ENCODE data around the gene ZP2.

Gene ZP2

GRCh38 chr16:21179983-21180365 lies 31.4 kb downstream of the ZP2 start:
- Histone ChIP-seq H4K91ac (ENCODE audit: low read length) (no peak overlapping the region), H3K9ac (ENCODE audit: low read length) (no peak overlapping the region), H3K4me2 (ENCODE audit: low read length, poor library complexity, severe bottlenecking) (no peak overlapping the region), H2BK12ac (ENCODE audit: low read length in 2 of 2) (no peak overlapping the region), H2BK5ac (ENCODE audit: low read depth, low read length, poor library complexity, severe bottlenecking) (no peak overlapping the region), H3K27me3 (ENCODE audit: control insufficient read depth in 1 of 2, insufficient read depth in 1 of 2, low read length in 2 of 2) (no peaks in the 10 kb centered on the region), H3K36me3 (ENCODE audit: control insufficient read depth in 1 of 2, insufficient read depth in 2 of 2, low read depth in 1 of 2, low read length in 2 of 2) (peaks cover 20 to 78% of the 10 kb centered on the region in 2 experiments), H2BK15ac (ENCODE audit: low read depth, poor library complexity, severe bottlenecking) (no peak overlapping the region), H3K14ac (ENCODE audit: low read length in 2 of 2) (no peak overlapping the region), H2AK5ac (ENCODE audit: low read length, severe bottlenecking) (no peak overlapping the region), H2AFZ (ENCODE audit: low read depth, low read length) (no peak overlapping the region), H3K4ac (ENCODE audit: low read depth in 1 of 2, low read length in 2 of 2) (no peak overlapping the region), H3K9me3 (ENCODE audit: control insufficient read depth, low read length) (peaks cover 13% of the 10 kb centered on the region), H3K79me1 (replicated peaks; ENCODE audit: low read length, poor library complexity, severe bottlenecking) (no peaks in the 10 kb centered on the region), H2BK120ac (ENCODE audit: low read depth, low read length) (no peak overlapping the region), H4K8ac (ENCODE audit: low read length) (no peak overlapping the region), H3K27ac (ENCODE audit: low read length, poor library complexity, severe bottlenecking) (no peak overlapping the region), H3K18ac (ENCODE audit: low read depth in 1 of 2, low read length in 2 of 2) (no peak overlapping the region), H3K23ac (ENCODE audit: low read length in 2 of 2) (no peak overlapping the region), H3K4me1 (ENCODE audit: control insufficient read depth, insufficient read depth, low read depth, low read length) (no peaks in the 10 kb centered on the region), H3K4me3 (ENCODE audit: insufficient read depth in 1 of 2, low read depth in 1 of 2, low read length in 2 of 2) (no peak overlapping the region)
- DNase-seq, result no peak
- 100% methylated on average over 2 of the region's 3 CpGs for WGBS

GRCh38 chr16:21179126-21179982 lies 32.0 kb downstream of the ZP2 start:
- WGBS, result 96% methylated on average over 12 of the region's 13 CpGs
- DNase-seq, result no peak

GRCh38 chr16:21175397-21175796 lies 36.0 kb downstream of the ZP2 start:
- H3K4me1 ChIP-seq (ENCODE audit: control insufficient read depth, insufficient read depth, low read depth, low read length), result no peaks in the 10 kb centered on the region

More at GRCh38 chr16:21179126-21179982, 32.0 kb downstream of the ZP2 start:
- Histone ChIP-seq H3K4me2 (ENCODE audit: low read length, poor library complexity, severe bottlenecking) (no peak overlapping the region), H3K9me3 (ENCODE audit: control insufficient read depth, low read length) (peaks cover 13% of the 10 kb centered on the region), H3K4ac (ENCODE audit: low read depth in 1 of 2, low read length in 2 of 2) (no peak overlapping the region), H4K91ac (ENCODE audit: low read length) (no peak overlapping the region), H3K9ac (ENCODE audit: low read length) (no peak overlapping the region), H3K4me1 (ENCODE audit: control insufficient read depth, insufficient read depth, low read depth, low read length) (no peaks in the 10 kb centered on the region), H2BK12ac (ENCODE audit: low read length in 2 of 2) (no peak overlapping the region), H4K8ac (ENCODE audit: low read length) (no peak overlapping the region), H3K18ac (ENCODE audit: low read depth in 1 of 2, low read length in 2 of 2) (no peak overlapping the region), H2AFZ (ENCODE audit: low read depth, low read length) (no peak overlapping the region), H3K14ac (ENCODE audit: low read length in 2 of 2) (no peak overlapping the region), H3K36me3 (ENCODE audit: control insufficient read depth in 1 of 2, insufficient read depth in 2 of 2, low read depth in 1 of 2, low read length in 2 of 2) (peaks cover 20 to 84% of the 10 kb centered on the region in 2 experiments), H2BK120ac (ENCODE audit: low read depth, low read length) (no peak overlapping the region), H2BK5ac (ENCODE audit: low read depth, low read length, poor library complexity, severe bottlenecking) (no peak overlapping the region), H2AK5ac (ENCODE audit: low read length, severe bottlenecking) (no peak overlapping the region), H3K79me1 (replicated peaks; ENCODE audit: low read length, poor library complexity, severe bottlenecking) (no peaks in the 10 kb centered on the region), H3K27me3 (ENCODE audit: control insufficient read depth in 1 of 2, insufficient read depth in 1 of 2, low read length in 2 of 2) (no peaks in the 10 kb centered on the region), H3K27ac (ENCODE audit: low read length, poor library complexity, severe bottlenecking) (no peak overlapping the region), H2BK15ac (ENCODE audit: low read depth, poor library complexity, severe bottlenecking) (no peak overlapping the region), H3K4me3 (ENCODE audit: insufficient read depth in 1 of 2, low read depth in 1 of 2, low read length in 2 of 2) (no peak overlapping the region), H3K23ac (ENCODE audit: low read length in 2 of 2) (no peak overlapping the region)

GRCh38 chr16:21172650-21173049 lies 38.7 kb downstream of the ZP2 start:
- peaks cover 5% of the 10 kb centered on the region for H3K4me1 ChIP-seq (ENCODE audit: control insufficient read depth, insufficient read depth, low read depth, low read length)
- H2AK5ac ChIP-seq (ENCODE audit: low read length, severe bottlenecking), result no peak overlapping the region
- no peak overlapping the region for H3K4me2 ChIP-seq (ENCODE audit: low read length, poor library complexity, severe bottlenecking)
- no peak overlapping the region for H3K23ac ChIP-seq (ENCODE audit: low read length in 2 of 2)
- H3K27me3 ChIP-seq (ENCODE audit: control insufficient read depth in 1 of 2, insufficient read depth in 1 of 2, low read length in 2 of 2), result no peaks in the 10 kb centered on the region
- no peak overlapping the region for H4K91ac ChIP-seq (ENCODE audit: low read length)
- 95% methylated on average over 3 of the region's 3 CpGs for WGBS
- H3K18ac ChIP-seq (ENCODE audit: low read depth in 1 of 2, low read length in 2 of 2), result no peak overlapping the region
- H2BK5ac ChIP-seq (ENCODE audit: low read depth, low read length, poor library complexity, severe bottlenecking), result no peak overlapping the region
- H3K14ac ChIP-seq (ENCODE audit: low read length in 2 of 2), result no peak overlapping the region
- H2BK12ac ChIP-seq (ENCODE audit: low read length in 2 of 2), result no peak overlapping the region
- H4K8ac ChIP-seq (ENCODE audit: low read length), result no peak overlapping the region
- no peak overlapping the region for H3K27ac ChIP-seq (ENCODE audit: low read length, poor library complexity, severe bottlenecking)
- no peak overlapping the region for H2AFZ ChIP-seq (ENCODE audit: low read depth, low read length)
- peaks cover 2% of the 10 kb centered on the region for H3K79me1 ChIP-seq (replicated peaks; ENCODE audit: low read length, poor library complexity, severe bottlenecking)
- no peak overlapping the region for H3K4ac ChIP-seq (ENCODE audit: low read depth in 1 of 2, low read length in 2 of 2)
- no peak for DNase-seq
- H3K36me3 ChIP-seq (ENCODE audit: control insufficient read depth in 1 of 2, insufficient read depth in 2 of 2, low read depth in 1 of 2, low read length in 2 of 2), result peaks cover 27 to 76% of the 10 kb centered on the region in 2 experiments
- no peaks in the 10 kb centered on the region for H3K9me3 ChIP-seq (ENCODE audit: control insufficient read depth, low read length)
- no peak overlapping the region for H3K9ac ChIP-seq (ENCODE audit: low read length)
- H2BK120ac ChIP-seq (ENCODE audit: low read depth, low read length), result no peak overlapping the region
- H3K4me3 ChIP-seq (ENCODE audit: insufficient read depth in 1 of 2, low read depth in 1 of 2, low read length in 2 of 2), result no peak overlapping the region
- no peak overlapping the region for H2BK15ac ChIP-seq (ENCODE audit: low read depth, poor library complexity, severe bottlenecking)

More at GRCh38 chr16:21175397-21175796, 36.0 kb downstream of the ZP2 start:
- H2BK15ac ChIP-seq (ENCODE audit: low read depth, poor library complexity, severe bottlenecking), result no peak overlapping the region
- peaks cover 2% of the 10 kb centered on the region for H3K79me1 ChIP-seq (replicated peaks; ENCODE audit: low read length, poor library complexity, severe bottlenecking)
- H3K4me3 ChIP-seq (ENCODE audit: insufficient read depth in 1 of 2, low read depth in 1 of 2, low read length in 2 of 2), result no peak overlapping the region
- no peak for DNase-seq
- no peak overlapping the region for H2BK5ac ChIP-seq (ENCODE audit: low read depth, low read length, poor library complexity, severe bottlenecking)
- H3K14ac ChIP-seq (ENCODE audit: low read length in 2 of 2), result no peak overlapping the region
- H2AFZ ChIP-seq (ENCODE audit: low read depth, low read length), result no peak overlapping the region
- H3K18ac ChIP-seq (ENCODE audit: low read depth in 1 of 2, low read length in 2 of 2), result no peak overlapping the region
- no peaks in the 10 kb centered on the region for H3K27me3 ChIP-seq (ENCODE audit: control insufficient read depth in 1 of 2, insufficient read depth in 1 of 2, low read length in 2 of 2)
- no peaks in the 10 kb centered on the region for H3K9me3 ChIP-seq (ENCODE audit: control insufficient read depth, low read length)
- peaks cover 30 to 91% of the 10 kb centered on the region in 2 experiments for H3K36me3 ChIP-seq (ENCODE audit: control insufficient read depth in 1 of 2, insufficient read depth in 2 of 2, low read depth in 1 of 2, low read length in 2 of 2)
- no peak overlapping the region for H3K4ac ChIP-seq (ENCODE audit: low read depth in 1 of 2, low read length in 2 of 2)
- no peak overlapping the region for H3K9ac ChIP-seq (ENCODE audit: low read length)
- H3K27ac ChIP-seq (ENCODE audit: low read length, poor library complexity, severe bottlenecking), result no peak overlapping the region
- no peak overlapping the region for H4K8ac ChIP-seq (ENCODE audit: low read length)
- no peak overlapping the region for H3K23ac ChIP-seq (ENCODE audit: low read length in 2 of 2)
- no peak overlapping the region for H2BK12ac ChIP-seq (ENCODE audit: low read length in 2 of 2)
- H2BK120ac ChIP-seq (ENCODE audit: low read depth, low read length), result no peak overlapping the region
- H2AK5ac ChIP-seq (ENCODE audit: low read length, severe bottlenecking), result no peak overlapping the region
- no peak overlapping the region for H4K91ac ChIP-seq (ENCODE audit: low read length)
- H3K4me2 ChIP-seq (ENCODE audit: low read length, poor library complexity, severe bottlenecking), result no peak overlapping the region
- WGBS, result 92% methylated on average over 1 of the region's 1 CpG

All from mesenchymal stem cell (in vitro differentiated cells and primary cell).